Measurements from ENCODE around the gene KDM4C.

- TF ChIP-seq CTCF (IDR thresholded peaks at IDR 0.05; ENCODE audit: insufficient read depth, low read length, poor library complexity, severe bottlenecking) = no peak
- TF ChIP-seq EZH2phosphoT487 (conservative IDR thresholded peaks at IDR 0.05; ENCODE audit: low read length) = no peak
Measured at GRCh38 chr9:6790866-6791265, 33.1 kb downstream of the KDM4C start.

Data from SU-DHL-6 (cell line).